Testis (tissue), 3 donors: ENCODE results near the gene EYS. TPM values are rescaled to one million over a fixed set of nuclear protein-coding genes. Genes with fewer than 3 reads are reported as not detected.
"Not testable (repeated sequence)": the region's sequence is repeated elsewhere in the genome, so short reads cannot be mapped to it uniquely, and the experiment has no call there.

ENCODE experiments used
- DNase-seq: peaks from one replicate; pipeline ENCODE4 v3.0.0-alpha.2; 2019
- H3K27ac ChIP-seq, 2 donors: fragments of 200-600 bp; sonication (generic); one replicate each; pipeline ENCODE4 v1.5.1; 2019
- H3K27me3 ChIP-seq: fragments of 200-600 bp; sonication (generic); one replicate; pipeline ENCODE4 v1.5.1; 2019
- H3K36me3 ChIP-seq: fragments of 200-600 bp; sonication (generic); one replicate; pipeline ENCODE4 v1.5.1; 2017; ENCODE audit warnings: low read depth; ENCODE audit errors: missing control alignments
- H3K4me1 ChIP-seq: fragments of 200-600 bp; sonication (generic); one replicate; pipeline ENCODE4 v1.5.1; 2019
- H3K4me3 ChIP-seq, 2 donors: fragments of 200-600 bp; sonication (generic); one replicate each; pipeline ENCODE4 v1.5.1; 2017 to 2019
- H3K9me3 ChIP-seq: fragments of 200-600 bp; sonication (generic); one replicate; pipeline ENCODE4 v1.5.1; 2017
- POLR2A ChIP-seq: fragments of 450-650 bp; IDR thresholded peaks from one replicate; pipeline ENCODE4 v1.6.1; 2017; ENCODE audit warnings: antibody characterized with exemption, mild to moderate bottlenecking, moderate library complexity
- WGBS, 2 donors: methylation state at CpG; one replicate each; pipeline ENCODE4 v1.1.5; 2018; 5-methylcytosine and 5-hydroxymethylcytosine counted together
- intact Hi-C: fragments of 100-400 bp; cut with DNase I; formaldehyde crosslinking; loops from one replicate; pipeline ENCODE4 v1.15.1; 2023; ENCODE audit warnings: low total_unique reads
- polyA plus RNA-seq: library from polyadenylated mRNA; stranded (reverse); fragments of 350-450 nt; fragmentation: Illumina TruSeq; extraction: RNeasy Lipid Tissue Mini Kit (QIAGEN cat#74804); gene quantifications from one replicate; pipeline ENCODE4 v1.2.3, GENCODE V29; 2014; ENCODE audit warnings: low read depth, low replicate concordance; ENCODE audit not compliant: insufficient read depth
- total RNA-seq, 2 donors: library from RNA; depleted of rRNA; stranded (reverse); fragments of >200 nt; gene quantifications; one replicate each; pipeline ENCODE4 v1.2.3, GENCODE V29; 2016
- TF ChIP-seq, protein P1 (sequence below), 3 experiments: fragments of 450-650 bp in 2 of 3; fragments of 200-600 bp in 1 of 3; sonication (generic) in 1 of 3; IDR thresholded peaks; one replicate each; pipeline ENCODE4 v1.5.1; 2016 to 2019; ENCODE audit warnings: antibody characterized with exemption in 3 of 3, mild to moderate bottlenecking in 2 of 3, moderate library complexity in 1 of 3

Gene EYS
- total and polyA plus RNA-seq, 3 donors from 2014 or later = 1.3 to 2.8 (median 2.6) TPM

DNA sequence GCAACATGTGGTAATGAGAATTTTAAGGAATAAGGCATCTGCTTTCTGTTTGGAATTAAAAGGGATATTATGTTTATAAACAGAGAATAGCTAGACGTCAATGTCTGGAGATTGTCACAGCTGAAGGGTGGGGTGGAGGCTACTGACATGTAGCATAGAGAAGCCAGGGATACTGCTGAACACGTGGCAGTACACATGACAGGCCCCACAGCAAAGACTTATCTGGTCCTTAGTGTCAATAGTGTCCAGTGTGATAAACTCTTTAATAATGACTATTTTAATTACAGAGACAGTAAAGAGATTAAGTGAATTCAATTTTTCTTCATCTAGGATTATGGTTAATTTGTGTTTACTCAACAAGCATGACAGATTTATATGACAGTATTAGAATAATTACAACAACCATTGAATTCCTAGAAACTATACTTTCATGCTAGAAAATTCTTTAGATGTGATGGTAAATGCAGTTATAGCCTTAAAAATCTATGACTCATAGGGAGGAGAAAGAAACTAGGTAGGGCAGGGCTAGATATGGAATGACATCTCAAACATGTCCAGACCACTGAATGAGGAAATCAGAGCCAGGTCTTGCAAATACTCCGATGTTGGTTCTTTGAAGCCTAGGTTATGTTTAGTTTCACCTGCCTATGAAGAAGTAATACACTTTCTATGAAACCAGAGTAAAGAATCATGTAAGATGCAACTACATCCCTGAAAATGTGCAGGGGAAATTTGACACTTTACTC is 1671.9 kb downstream of the EYS start:
- Histone ChIP-seq H3K4me3 (no peak overlapping the region), H3K4me1 (no peaks in the 10 kb centered on the region), H3K9me3 (no peaks in the 10 kb centered on the region), H3K36me3 (no peaks in the 10 kb centered on the region), H3K27ac (no peak overlapping the region), H3K27me3 (no peaks in the 10 kb centered on the region)
- intact Hi-C loops = no loop called here
- no peak for DNase-seq
- 56 to 73% methylated on average over 3 of the region's 3 CpGs for WGBS, 2 donors
- no peak for TF ChIP-seq POLR2A
- TF ChIP-seq, protein P1, sequence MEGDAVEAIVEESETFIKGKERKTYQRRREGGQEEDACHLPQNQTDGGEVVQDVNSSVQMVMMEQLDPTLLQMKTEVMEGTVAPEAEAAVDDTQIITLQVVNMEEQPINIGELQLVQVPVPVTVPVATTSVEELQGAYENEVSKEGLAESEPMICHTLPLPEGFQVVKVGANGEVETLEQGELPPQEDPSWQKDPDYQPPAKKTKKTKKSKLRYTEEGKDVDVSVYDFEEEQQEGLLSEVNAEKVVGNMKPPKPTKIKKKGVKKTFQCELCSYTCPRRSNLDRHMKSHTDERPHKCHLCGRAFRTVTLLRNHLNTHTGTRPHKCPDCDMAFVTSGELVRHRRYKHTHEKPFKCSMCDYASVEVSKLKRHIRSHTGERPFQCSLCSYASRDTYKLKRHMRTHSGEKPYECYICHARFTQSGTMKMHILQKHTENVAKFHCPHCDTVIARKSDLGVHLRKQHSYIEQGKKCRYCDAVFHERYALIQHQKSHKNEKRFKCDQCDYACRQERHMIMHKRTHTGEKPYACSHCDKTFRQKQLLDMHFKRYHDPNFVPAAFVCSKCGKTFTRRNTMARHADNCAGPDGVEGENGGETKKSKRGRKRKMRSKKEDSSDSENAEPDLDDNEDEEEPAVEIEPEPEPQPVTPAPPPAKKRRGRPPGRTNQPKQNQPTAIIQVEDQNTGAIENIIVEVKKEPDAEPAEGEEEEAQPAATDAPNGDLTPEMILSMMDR (IDR thresholded peaks at IDR 0.05) = no peak

DNA sequence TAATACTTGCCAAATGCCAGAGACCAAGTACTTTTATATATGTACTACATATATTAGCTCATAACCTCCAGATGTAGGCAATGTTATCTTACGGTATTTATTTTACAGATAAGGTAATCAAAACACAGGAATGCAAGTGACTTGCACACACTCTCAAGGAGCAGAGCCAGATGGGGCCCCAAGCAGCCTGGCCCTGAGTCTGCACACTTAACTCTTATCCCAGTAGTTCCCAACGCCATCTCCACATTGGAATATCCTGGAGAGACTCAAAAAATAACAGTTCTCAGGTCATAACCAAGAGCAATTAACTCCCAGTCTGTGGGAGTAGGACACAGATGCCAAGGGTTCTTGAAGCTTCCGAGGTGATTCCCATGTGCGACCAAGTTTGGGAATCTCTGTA is 1672.7 kb downstream of the EYS start:
- H3K36me3 ChIP-seq = no peaks in the 10 kb centered on the region
- no peak overlapping the region for H3K4me3 ChIP-seq
- no peaks in the 10 kb centered on the region for H3K9me3 ChIP-seq
- H3K27me3 ChIP-seq = no peaks in the 10 kb centered on the region
- DNase-seq = no peak
- TF ChIP-seq, protein P1 (IDR thresholded peaks at IDR 0.05) = no peak
- no peak for TF ChIP-seq POLR2A
- intact Hi-C loops = no loop called here
- 49 to 50% methylated on average over 4 of the region's 4 CpGs for WGBS, 2 donors
- no peaks in the 10 kb centered on the region for H3K4me1 ChIP-seq
- H3K27ac ChIP-seq = no peak overlapping the region

DNA sequence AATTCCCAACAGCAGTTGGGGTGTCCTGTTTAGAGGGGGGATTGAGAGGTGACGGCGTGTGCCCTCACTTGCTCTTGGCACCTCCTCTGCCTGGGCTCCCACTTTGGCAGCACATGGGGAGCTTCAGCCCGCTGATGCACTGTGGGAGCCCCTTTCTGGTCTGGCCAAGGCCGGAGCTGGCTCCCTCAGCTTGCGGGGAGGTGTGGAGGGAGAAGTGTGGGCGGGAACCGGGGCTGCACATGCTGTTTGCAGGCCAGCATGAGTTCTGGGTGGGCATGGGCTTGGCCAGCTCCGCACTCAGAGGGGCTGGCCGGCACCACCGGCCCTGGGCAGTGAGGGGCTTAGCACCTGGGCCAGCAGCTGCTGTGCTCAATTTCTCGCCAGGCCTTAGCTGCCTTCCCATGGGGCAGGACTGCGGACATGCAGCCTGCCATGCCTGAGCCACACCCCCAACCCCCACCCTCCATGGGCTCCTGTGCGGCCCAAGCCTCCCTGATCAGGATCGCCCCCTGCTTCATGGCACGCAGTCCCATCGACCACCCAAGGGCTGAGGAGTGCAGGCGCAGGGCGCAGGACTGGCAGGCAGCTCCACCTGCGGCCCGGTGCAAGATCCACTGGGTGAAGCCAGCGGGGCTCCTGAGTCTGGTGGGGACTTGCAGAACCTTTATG is 1675.9 kb downstream of the EYS start:
- H3K36me3 ChIP-seq, DNase-seq: not testable (repeated sequence)

DNA sequence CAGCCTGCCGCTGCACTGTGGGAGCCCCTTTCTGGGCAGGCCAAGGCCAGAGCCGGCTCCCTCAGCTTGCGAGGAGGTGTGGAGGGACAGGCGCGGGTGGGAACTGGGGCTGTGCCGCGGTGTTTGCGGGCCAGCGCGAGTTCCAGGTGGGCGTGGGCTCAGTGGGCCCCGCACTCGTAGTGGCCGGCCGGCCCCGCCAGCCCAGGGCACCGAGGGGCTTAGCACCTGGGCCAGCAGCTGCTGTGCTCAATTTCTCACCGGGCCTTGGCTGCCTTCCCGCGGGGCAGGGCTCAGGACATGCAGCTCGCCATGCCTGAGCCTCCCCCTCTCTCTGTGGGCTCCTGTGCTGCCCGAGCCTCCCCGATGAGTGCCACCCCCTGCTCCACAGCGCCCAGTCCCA is 1683.3 kb downstream of the EYS start:
- no peak overlapping the region for H3K27ac ChIP-seq
- H3K9me3 ChIP-seq = no peaks in the 10 kb centered on the region
- H3K4me3 ChIP-seq = no peak overlapping the region
- no peak for TF ChIP-seq POLR2A
- WGBS, 2 donors = 67 to 88% methylated on average over 5 to 19 of the region's 24 CpGs
- no peak for DNase-seq
- intact Hi-C loops = no loop called here
- no peaks in the 10 kb centered on the region for H3K27me3 ChIP-seq
- H3K36me3 ChIP-seq = no peaks in the 10 kb centered on the region
- H3K4me1 ChIP-seq = no peaks in the 10 kb centered on the region

More for the DNA sequence above, 1675.9 kb downstream of the EYS start:
- intact Hi-C loops, H3K27me3 ChIP-seq, H3K27ac ChIP-seq, H3K9me3 ChIP-seq, H3K4me1 ChIP-seq, H3K4me3 ChIP-seq: not testable (repeated sequence)
- 91 to 96% methylated on average over 4 to 21 of the region's 21 CpGs for WGBS, 2 donors

- no peak for DNase-seq
Observed at GRCh38 chr6:64014595-64014994, 1692.4 kb downstream of the EYS start.

More at GRCh38 chr6:64014595-64014994, 1692.4 kb downstream of the EYS start:
- TF ChIP-seq, protein P1 (IDR thresholded peaks at IDR 0.05) = no peak
- TF ChIP-seq POLR2A = no peak
- H3K36me3 ChIP-seq = no peaks in the 10 kb centered on the region
- no peak overlapping the region for H3K27ac ChIP-seq
- H3K4me3 ChIP-seq = no peak overlapping the region
- no peaks in the 10 kb centered on the region for H3K9me3 ChIP-seq
- H3K4me1 ChIP-seq = no peaks in the 10 kb centered on the region
- intact Hi-C loops = no loop called here
- no peaks in the 10 kb centered on the region for H3K27me3 ChIP-seq
